Measurements from ENCODE around the gene ISOC1.

ISOC1 gene

GRCh38 chr5:129096382-129096991 is 1.9 kb downstream of the ISOC1 start:
- no peak for DNase-seq

- DNase-seq, result no peak
Observed at GRCh38 chr5:129097498-129098296, 3.1 kb downstream of the ISOC1 start.

- no peak for DNase-seq
Observed at GRCh38 chr5:129098488-129099183, 4.1 kb downstream of the ISOC1 start.

DNA sequence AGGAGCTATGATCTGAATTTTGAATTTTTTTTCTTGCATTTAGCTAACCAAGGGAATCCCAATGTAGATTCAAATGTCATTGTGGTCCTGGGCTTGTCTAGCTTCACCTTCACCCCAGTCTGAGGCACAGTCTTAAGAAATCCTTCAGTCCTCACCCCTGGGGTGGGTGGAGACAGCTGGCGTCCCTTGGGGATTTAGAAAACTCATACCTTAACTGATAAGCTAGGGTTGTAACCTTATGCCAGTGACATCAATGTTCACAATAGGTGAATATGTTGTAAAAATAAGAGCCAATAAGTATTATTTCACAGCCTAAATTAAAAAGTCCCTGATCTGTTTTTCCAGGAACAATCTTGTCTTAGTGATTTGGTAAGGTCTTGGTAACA is 4.6 kb downstream of the ISOC1 start:
- no peak for DNase-seq

DNA sequence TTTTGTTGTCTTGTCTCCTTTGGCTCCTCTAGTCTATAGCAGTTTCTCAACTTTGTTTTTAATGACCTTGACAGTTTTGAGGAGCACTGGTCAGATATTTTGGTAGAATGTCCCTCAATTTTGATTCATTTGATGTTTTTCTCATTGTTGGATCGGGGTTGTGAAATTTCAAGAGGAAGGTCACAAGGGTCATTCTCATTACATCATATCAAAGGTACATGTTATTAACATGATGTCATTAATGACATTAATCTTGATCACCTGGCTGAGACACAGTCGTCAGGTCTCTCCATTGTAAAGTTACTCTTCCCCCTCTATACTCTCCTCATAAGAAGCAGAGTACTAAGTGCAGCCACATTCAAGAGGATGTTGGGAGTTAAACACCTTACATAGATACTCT is 7.2 kb downstream of the ISOC1 start:
- DNase-seq, result no peak

- DNase-seq, result no peak
Observed at GRCh38 chr5:129103397-129103796, 8.8 kb downstream of the ISOC1 start.

GRCh38 chr5:129104915-129105455 is 10.4 kb downstream of the ISOC1 start:
- no peak for DNase-seq

GRCh38 chr5:129107637-129108036 is 13.1 kb downstream of the ISOC1 start:
- DNase-seq, result no peak

DNA sequence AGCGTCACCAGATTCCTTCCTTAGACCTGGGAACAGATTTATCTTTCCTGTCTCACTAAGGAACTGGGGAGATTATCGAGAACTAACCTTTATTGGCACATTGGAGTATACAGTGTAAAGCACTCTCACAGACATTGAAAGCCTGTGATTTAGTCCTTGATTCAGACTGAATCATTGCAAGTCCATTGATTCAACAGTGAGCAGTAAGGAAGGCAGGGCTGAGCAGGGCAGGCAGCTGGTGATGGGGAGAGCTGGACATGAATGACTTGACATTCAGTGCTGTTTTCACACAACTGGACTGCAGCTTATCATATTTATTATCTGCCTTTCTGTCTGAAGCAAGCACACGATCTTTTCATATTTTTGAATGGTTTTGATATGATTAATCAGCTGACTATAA is 16.2 kb downstream of the ISOC1 start:
- no peak for DNase-seq

- DNase-seq, result no peak
Observed at GRCh38 chr5:129111351-129111750, 16.8 kb downstream of the ISOC1 start.

DNA sequence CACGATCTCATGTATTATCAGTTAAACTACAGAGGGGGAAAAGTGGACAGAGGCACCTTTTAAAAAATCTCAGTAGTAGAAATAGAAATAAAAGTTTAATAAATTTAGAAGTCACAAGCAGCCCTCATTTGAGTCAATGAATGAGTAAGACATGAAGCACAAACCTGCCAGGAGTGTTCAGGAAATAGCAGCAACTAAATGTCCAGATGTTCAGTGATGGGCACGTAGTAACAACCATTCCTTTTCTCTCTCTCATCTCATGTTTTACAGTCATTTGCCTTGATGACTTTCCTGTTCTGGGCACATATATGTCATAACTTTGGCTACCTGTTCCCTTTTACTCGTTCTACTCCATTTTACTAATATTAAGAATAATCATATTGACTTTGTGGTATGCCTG is 17.7 kb downstream of the ISOC1 start:
- no peak for DNase-seq

- DNase-seq, result no peak
Observed at GRCh38 chr5:129113867-129114266, 19.3 kb downstream of the ISOC1 start.

- DNase-seq, result no peak
Observed at GRCh38 chr5:129114539-129115193, 20.1 kb downstream of the ISOC1 start.

- no peak for DNase-seq
Observed at GRCh38 chr5:129115680-129116079, 21.1 kb downstream of the ISOC1 start.

DNA sequence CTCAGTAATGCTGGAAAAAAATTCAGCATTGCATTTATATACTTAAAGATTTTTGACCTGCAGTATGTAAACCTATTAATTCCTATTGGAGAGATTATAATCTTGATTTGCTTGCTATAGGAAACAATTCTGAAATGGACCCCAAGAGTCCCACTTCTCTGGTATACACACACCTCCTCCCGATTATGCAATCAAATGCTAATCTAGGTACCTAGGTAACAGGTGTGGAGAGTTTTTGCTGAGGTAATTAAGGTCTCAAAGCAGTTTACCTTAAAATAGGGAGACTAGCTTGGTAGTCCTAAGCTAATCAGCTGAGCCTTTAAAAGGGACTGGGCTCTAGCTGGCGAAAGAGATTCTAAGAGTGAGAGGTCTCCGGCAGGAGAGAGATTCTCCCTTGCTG is 22.2 kb downstream of the ISOC1 start:
- no peak for DNase-seq

DNA sequence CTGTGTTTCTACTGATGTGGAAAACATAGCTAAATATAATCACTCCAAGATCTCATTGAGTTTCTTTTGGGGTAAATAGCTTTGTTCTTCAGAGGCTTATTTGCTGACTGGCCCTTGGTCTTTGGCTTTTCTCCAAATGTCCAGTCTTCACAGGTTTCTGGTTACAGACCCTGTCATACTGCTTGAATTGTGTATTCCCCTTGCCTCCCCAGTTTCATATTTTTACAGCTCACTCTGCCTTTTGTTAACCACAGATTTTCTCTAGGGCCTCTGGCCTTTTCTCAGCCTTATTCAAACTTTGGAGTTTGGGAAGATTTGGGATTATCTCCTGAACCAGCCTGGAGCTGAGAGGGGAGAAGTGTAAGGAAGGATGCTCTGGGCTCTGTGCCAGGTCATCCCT is 23.9 kb downstream of the ISOC1 start:
- no peak for DNase-seq

DNA sequence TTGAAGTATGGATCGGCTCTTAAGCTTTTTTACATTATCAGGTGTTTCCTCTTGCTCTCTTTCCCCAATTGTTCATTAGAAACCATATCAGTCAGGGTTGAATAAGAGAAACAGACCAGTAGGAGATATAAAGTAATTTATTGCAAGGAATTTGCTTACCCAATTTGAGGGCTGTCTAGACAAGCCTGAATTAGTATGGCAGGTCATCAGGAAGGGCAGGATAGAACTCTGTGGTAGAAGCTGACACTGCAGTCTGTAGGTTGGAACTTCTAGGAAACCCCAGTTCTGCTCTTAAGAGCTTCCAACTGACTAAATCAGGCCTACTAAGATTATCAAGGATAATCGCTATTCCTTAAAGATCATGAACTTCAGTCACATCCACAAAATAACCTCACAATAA is 24.3 kb downstream of the ISOC1 start:
- DNase-seq, result no peak

DNA sequence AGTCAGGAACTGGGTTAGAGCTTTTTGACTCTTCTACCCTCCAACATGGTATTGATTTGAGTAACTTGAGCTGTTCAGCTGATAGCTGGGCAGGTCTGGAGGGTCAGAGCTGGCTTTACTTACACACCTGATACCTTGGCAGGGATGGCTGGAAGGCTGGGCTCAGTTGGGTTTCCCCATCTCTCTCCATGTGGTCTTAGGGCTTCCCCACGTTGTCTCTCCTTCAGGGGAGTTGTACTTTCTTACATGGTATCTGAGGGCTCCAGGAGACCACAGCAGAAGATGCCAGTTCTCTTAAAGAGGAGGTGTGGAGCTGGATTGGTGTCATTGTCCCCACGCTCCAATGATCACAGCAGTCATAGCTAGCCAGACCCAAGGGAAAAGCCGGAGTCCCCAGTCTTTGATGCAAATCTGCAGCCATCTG is 25.6 kb downstream of the ISOC1 start:
- DNase-seq, result no peak

DNA sequence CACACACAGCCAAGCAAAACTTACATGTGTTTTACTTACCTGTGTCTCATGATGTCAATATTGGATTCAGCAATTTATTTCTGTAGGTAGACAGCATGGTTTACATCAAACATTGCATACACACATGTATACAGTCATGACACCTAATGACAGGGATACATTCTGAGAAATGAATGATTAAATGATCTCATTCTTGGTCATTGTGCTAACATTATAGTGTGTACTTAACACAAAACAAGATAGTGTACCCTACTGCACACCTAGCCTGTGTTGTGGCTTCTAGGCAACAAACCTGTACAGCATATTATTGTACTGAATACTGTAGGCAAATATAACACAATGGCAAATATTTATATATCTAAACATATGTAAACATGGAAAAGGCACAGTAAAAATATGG is 28.0 kb downstream of the ISOC1 start:
- DNase-seq, result no peak

- DNase-seq, result no peak
Observed at GRCh38 chr5:129124608-129125007, 30.1 kb downstream of the ISOC1 start.

DNA sequence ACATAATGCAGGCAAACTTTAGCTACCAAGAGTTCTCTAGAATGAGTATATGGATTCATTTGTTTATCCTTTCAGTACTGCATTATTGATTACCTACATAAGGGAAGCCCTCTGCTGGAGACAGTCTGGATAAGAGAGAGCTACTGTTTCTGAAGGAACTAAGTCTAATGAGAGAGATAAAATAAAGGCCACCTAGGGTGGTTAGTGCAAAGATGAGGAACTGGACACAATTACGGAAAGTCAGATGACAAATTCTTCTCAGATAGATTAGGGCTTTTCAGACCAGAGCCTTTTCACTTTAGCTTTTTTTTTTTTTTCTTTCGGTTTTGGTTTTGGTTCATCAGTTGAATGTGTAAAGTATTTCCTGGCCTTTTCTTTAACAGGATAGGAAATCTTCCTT is 31.3 kb downstream of the ISOC1 start:
- DNase-seq, result no peak

- DNase-seq, result no peak
Observed at GRCh38 chr5:129133553-129133952, 39.0 kb downstream of the ISOC1 start.

- no peak for DNase-seq
Observed at GRCh38 chr5:129135633-129136032, 41.1 kb downstream of the ISOC1 start.

Measured in NCI-H1436 (cell line).